HFFc6 (cell line): ENCODE data around the gene SRRM4. TPM values are rescaled to one million over a fixed set of nuclear protein-coding genes. Genes with fewer than 3 reads are reported as not detected.

Experiments
- DNase-seq: peaks from one replicate; pipeline ENCODE4 v3.0.0-alpha.2; 2018
- H3K27ac Mint-ChIP-seq: 2 replicates; pipeline ENCODE4 v1.8.0; 2020; ENCODE audit warnings: mild to moderate bottlenecking, mixed read lengths
- H3K27me3 Mint-ChIP-seq: 2 replicates; pipeline ENCODE4 v1.8.0; 2021; ENCODE audit warnings: mild to moderate bottlenecking, moderate library complexity, mixed read lengths; ENCODE audit not compliant: insufficient read depth
- H3K36me3 Mint-ChIP-seq: 2 replicates; pipeline ENCODE4 v1.8.0; 2021; ENCODE audit warnings: low read depth, mixed read lengths
- H3K4me1 Mint-ChIP-seq: 2 replicates; pipeline ENCODE4 v1.8.0; 2020; ENCODE audit warnings: low read depth, mixed read lengths
- H3K4me3 Mint-ChIP-seq: 2 replicates; pipeline ENCODE4 v1.8.0; 2020; ENCODE audit warnings: mild to moderate bottlenecking, moderate library complexity, mixed read lengths
- H3K9me3 Mint-ChIP-seq: 2 replicates; pipeline ENCODE4 v1.8.0; 2020; ENCODE audit warnings: mild to moderate bottlenecking, mixed read lengths
- total RNA-seq, 6 experiments: library from RNA; stranded (reverse); fragmentation: NEBNext Ultra II Directional; extraction: Animal tissue kit (Norgen Biotek cat#: 25700); gene quantifications; 2 replicates in 1 of 6; 3 replicates in 5 of 6; pipeline ENCODE4 v1.2.3, GENCODE V29; 2021
- TF ChIP-seq, protein P1 (sequence below): fragments of 200-600 bp; sonication (generic); IDR thresholded peaks from 2 replicates; pipeline ENCODE4 v1.5.0; 2021; ENCODE audit warnings: antibody characterized with exemption, mild to moderate bottlenecking

Gene SRRM4
- total RNA-seq, 6 experiments from 2014 or later = not detected

DNA sequence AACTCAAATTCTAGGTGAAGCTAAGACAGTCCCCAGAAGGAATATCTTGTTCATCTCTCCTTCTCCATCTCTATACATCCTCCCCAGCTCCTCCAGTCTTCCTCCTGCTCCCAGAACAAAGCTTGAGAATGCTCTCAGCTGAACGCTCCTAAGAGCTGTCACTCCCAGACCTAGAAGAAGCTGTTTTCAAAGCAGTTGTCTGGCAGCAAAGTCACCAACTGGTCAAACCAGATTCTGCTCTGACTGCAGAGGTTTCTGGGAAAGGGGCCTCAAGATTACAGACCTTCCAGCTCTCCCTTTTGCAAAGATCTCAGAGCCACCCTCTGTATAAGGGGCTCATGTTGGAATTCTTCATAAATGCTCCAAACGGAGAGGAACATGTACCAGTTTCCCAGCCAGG is 187.8 kb downstream of the SRRM4 start:
- no peaks in the 10 kb centered on the region for H3K4me1 Mint-ChIP-seq
- no peak overlapping the region for H3K4me3 Mint-ChIP-seq
- H3K27ac Mint-ChIP-seq = no peak overlapping the region
- H3K9me3 Mint-ChIP-seq = no peaks in the 10 kb centered on the region
- TF ChIP-seq, protein P1, sequence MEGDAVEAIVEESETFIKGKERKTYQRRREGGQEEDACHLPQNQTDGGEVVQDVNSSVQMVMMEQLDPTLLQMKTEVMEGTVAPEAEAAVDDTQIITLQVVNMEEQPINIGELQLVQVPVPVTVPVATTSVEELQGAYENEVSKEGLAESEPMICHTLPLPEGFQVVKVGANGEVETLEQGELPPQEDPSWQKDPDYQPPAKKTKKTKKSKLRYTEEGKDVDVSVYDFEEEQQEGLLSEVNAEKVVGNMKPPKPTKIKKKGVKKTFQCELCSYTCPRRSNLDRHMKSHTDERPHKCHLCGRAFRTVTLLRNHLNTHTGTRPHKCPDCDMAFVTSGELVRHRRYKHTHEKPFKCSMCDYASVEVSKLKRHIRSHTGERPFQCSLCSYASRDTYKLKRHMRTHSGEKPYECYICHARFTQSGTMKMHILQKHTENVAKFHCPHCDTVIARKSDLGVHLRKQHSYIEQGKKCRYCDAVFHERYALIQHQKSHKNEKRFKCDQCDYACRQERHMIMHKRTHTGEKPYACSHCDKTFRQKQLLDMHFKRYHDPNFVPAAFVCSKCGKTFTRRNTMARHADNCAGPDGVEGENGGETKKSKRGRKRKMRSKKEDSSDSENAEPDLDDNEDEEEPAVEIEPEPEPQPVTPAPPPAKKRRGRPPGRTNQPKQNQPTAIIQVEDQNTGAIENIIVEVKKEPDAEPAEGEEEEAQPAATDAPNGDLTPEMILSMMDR = no peak
- no peaks in the 10 kb centered on the region for H3K36me3 Mint-ChIP-seq
- no peak for DNase-seq
- peaks cover 18% of the 10 kb centered on the region for H3K27me3 Mint-ChIP-seq

DNA sequence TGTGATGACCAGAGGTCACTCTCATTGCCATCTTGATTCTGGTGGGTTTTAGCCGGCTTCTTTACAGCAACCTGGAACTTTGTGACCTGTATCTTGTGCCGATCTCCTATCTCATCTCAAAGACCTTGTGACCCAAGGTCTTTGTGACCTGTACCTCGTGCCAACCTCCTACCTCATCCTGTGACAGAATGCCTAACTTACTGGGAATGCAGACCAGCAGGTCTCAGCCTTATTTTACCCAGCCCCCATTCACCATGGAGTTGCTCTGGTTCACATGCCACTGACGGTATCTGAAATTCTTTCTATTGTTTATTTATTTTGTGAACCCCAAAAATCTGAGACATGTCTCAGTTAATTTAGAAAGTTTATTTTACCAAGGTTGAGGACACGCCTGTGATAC is 189.9 kb downstream of the SRRM4 start:
- no peak for DNase-seq
- Mint-ChIP-seq H3K4me1 (peaks cover 4% of the 10 kb centered on the region), H3K4me3 (no peak overlapping the region), H3K36me3 (no peaks in the 10 kb centered on the region), H3K27me3 (peaks cover 15% of the 10 kb centered on the region), H3K9me3 (no peaks in the 10 kb centered on the region), H3K27ac (no peak overlapping the region)
- TF ChIP-seq, protein P1 = no peak

DNA sequence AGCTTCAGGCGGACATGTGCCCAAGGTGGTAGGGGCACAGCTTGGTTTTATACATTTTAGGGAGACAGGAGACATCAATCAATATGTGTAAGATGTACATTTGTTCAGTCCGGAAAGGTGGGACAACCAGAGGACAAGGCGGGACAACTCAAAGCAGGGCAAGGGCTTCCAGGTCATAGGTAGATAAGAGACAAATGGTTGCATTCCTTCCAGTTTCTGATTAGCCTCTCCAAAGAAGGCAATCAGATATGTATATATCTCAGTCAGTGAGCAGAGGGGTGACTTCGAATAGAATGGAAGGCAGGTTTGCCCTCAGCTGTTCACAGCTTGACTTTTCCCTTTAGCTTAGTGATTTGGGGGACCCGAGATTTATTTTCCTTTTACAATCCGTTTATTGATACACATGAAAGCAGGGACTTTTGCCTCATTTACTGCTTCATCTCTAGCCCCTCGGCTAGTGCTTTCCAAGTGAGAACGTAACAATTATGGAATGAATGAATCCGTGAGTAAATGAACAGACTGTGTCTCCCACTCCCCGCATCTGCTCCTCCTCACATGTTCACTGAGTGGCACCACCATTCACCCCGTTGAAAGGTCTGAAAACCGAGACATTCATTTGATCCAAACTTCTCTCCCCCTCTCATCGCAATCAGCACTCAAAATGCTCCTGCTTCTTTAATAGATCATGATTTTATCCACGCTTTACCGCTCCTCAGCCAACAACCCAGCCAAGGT is 190.5 kb downstream of the SRRM4 start:
- H3K9me3 Mint-ChIP-seq = no peaks in the 10 kb centered on the region
- no peaks in the 10 kb centered on the region for H3K36me3 Mint-ChIP-seq
- H3K27ac Mint-ChIP-seq = no peak overlapping the region
- TF ChIP-seq, protein P1 = no peak
- no peak overlapping the region for H3K4me3 Mint-ChIP-seq
- no peak for DNase-seq
- H3K4me1 Mint-ChIP-seq = peaks cover 10% of the 10 kb centered on the region
- H3K27me3 Mint-ChIP-seq = peaks cover 14% of the 10 kb centered on the region

DNA sequence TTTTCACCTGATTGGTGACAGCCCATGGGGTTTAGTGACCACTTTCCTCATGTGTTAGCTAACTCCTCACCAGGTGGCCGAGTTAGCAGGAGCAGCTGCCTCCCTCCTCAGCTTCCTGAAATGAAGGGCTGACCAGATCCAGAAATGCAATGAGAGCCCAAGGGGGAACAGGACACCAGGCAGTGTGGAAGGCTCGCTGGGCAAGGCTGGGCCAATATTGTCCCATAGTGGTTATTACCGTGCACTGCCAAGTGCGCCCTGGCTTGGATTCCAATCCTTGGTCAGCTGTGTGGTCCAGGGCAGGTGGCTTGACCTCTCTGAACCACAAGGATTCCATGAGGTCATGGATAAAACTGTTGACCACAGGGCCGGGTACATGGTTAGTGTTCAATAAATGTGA is 193.7 kb downstream of the SRRM4 start:
- no peak for DNase-seq
- no peak overlapping the region for H3K4me3 Mint-ChIP-seq
- no peak overlapping the region for H3K27ac Mint-ChIP-seq
- H3K36me3 Mint-ChIP-seq = no peaks in the 10 kb centered on the region
- no peaks in the 10 kb centered on the region for H3K9me3 Mint-ChIP-seq
- H3K27me3 Mint-ChIP-seq = peaks cover 9% of the 10 kb centered on the region
- TF ChIP-seq, protein P1 = no peak
- H3K4me1 Mint-ChIP-seq = peaks cover 34% of the 10 kb centered on the region

DNA sequence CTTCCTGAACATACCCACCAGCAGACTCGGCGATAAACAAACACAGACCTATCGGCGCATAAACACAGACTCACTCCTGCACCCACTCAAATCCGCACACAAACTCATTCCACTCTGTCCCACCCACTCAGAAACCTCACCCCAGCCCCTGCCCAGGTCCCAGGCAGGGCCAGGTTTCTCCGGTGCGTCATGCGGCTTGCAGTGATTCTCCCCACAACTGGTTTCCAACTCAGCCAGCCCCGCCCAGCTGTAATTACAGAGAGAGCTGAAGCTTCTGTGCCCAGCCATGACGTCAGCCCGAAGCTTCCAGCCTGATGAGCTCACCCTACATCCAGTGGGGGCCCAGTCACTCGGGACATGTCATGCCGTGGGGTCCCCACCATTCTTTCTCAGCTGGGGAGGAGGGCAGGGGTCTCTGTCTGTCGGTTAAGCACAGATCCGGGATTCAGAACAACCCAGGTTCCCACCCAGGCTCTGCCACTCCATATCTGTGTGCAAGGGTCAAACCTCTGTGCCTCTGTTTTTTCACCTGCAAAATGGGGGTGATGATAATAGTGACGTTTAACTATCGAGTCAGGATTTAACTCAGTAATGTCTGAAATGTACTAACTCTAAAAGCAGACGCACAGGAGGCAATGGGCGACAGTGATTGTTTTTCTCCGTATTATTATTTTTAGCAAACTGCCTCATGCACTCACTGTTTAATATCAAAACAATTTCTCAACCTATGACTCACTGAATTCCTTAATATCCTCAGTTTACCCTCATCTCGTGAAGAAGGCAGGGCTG is 195.1 kb downstream of the SRRM4 start:
- Mint-ChIP-seq H3K36me3 (no peaks in the 10 kb centered on the region), H3K4me1 (peaks cover 48% of the 10 kb centered on the region), H3K9me3 (no peaks in the 10 kb centered on the region), H3K27me3 (peaks cover 5% of the 10 kb centered on the region; the same call in 1 of the 2 replicates), H3K4me3 (peak overlapping the region; percentile 84), H3K27ac (peak overlapping the region; percentile 85)
- TF ChIP-seq, protein P1 = no peak
- DNase-seq = peak; percentile 91
